Smooth muscle cell of bladder (primary cell): ENCODE data around the gene TMEM30A. TPM values are rescaled to one million over a fixed set of nuclear protein-coding genes. Genes with fewer than 3 reads are reported as not detected.

Source experiments
- total RNA-seq: library from RNA; depleted of rRNA; stranded (reverse); fragments of >200 nt; gene quantifications from 2 replicates; pipeline ENCODE4 v1.2.3, GENCODE V29; 2014

TMEM30A gene
- total RNA-seq: 172 and 194 TPM in 2 replicates

GRCh38 chr6:75284632-75285282, at the start of gene TMEM30A:
TSS of gene TMEM30A (minus strand) at chr6:75284792. CDS start at chr6:75284638, 154 bp downstream.

DNA sequence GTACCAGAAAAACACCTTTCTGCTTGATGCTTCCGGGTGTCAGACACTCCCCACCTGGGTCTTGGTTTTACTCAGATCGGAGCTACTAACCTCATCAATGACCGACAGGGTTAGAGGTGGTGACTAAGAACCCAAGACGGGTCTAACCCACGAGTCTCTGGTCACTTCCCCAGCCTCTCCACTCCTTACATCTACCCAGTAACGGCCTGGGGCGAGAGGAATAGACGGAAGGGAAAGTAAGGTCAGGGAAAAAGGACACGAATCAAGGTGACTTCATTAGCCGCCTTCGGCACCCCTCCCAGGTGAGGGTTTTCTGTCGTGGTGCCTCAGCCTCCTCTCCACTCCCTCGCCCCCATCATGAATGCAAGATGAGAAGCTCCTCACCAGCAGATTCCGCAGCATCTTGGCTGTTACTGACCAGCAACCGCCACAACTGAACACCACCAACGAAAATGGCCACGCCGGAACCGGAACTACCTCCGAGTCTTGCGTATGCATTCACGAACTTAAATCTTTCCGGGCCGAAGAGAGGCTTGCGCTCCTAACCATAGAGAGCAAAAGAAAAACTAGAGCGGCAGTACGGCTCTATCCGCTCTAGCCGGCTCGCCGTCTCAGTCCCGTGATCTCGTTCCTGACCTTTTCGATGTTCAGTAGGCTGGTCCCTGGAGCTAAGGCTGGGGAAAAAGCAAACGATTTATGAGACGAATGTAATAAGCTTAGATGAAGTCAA, 41.1 kb downstream of the TMEM30A start, which contains the start of gene COX7A2:
Gene COX7A2 (minus strand): TSS at position 469 of the 730 bp plus-strand sequence. CDS start 67 bp downstream, at position 402.

DNA sequence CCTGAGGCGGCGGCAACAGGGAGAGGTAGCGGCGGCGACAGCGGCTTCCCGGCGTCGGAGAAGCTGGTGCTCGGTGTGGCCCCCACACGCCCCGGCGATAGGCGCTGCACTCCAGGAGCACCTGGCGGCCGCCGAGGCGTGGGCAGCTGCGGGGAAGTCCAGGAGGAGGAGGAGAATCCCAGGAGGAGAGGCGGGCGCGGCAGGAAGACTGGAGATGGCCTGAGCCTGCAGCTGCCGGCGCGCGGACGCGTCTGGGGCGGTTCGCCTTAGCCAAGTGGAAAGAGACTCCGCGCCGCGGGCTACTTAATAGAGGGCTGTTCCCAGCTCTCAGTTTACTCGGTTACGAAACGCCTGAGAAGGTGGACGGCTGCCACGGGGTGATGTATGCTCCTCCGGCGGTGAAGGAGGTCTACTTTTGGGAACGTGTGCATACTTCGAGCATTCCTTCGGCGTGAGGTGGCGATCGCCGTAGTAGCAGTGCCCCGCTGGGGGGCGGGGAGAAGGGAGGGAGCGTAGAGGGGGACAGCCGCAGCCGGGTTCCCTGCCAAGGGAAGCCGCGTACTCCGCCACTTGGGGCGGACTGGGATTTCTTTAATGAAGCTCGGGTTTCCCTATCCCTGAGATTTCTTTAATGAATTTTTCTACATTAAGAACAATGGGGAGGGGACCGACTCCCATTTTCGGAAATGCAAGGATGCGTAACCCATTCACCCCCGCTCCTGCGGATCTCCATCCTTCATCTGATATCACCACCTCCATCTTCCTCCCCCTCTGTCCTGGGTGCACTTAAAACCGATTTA, 78.6 kb downstream of the TMEM30A start, which contains the start of gene COL12A1:
Gene COL12A1 (minus strand): TSS at position 278 of the 800 bp plus-strand sequence. CDS start 3,261 bp downstream, outside the sequence.

Other genes starting within 250 kb of the TMEM30A start
- 686 and 786 TPM in 2 replicates for gene COL12A1, start 78.7 kb downstream of the TMEM30A start, total RNA-seq
- 154 and 204 TPM in 2 replicates for gene COX7A2, start 41.0 kb downstream of the TMEM30A start, total RNA-seq
- 0.14 and 0.28 TPM in 2 replicates for gene FILIP1, start 209.0 kb upstream of the TMEM30A start, total RNA-seq